Activated T-helper 17 cell treated with anti-CD3 and anti-CD28 coated beads, Interleukin-2, amount 50 U/mL, for 72 hours (primary cell): Measurements from ENCODE around the gene UBE2K. TPM values are rescaled to one million over a fixed set of nuclear protein-coding genes. Genes with fewer than 3 reads are reported as not detected.
"Not testable (repeated sequence)": the region's sequence is repeated elsewhere in the genome, so short reads cannot be mapped to it uniquely, and the experiment has no call there.

Source experiments
- ATAC-seq: fragments of 150-1000 bp; cut with Tn5 transposase; replicated peaks from 2 replicates; pipeline ENCODE4 v1.10.0; 2021; ENCODE audit warnings: mild to moderate bottlenecking, moderate library complexity
- H3K27ac Mint-ChIP-seq: one replicate; pipeline ENCODE4 v1.8.0; 2022; ENCODE audit warnings: mixed read lengths
- H3K27me3 Mint-ChIP-seq: one replicate; pipeline ENCODE4 v1.8.0; 2022; ENCODE audit warnings: mixed read lengths
- H3K36me3 Mint-ChIP-seq: one replicate; pipeline ENCODE4 v1.8.0; 2022; ENCODE audit warnings: low read depth, mild to moderate bottlenecking, mixed read lengths
- H3K4me1 Mint-ChIP-seq: one replicate; pipeline ENCODE4 v1.8.0; 2022; ENCODE audit warnings: mixed read lengths
- H3K4me3 Mint-ChIP-seq: one replicate; pipeline ENCODE4 v1.8.0; 2022; ENCODE audit warnings: mild to moderate bottlenecking, mixed read lengths
- H3K9me3 Mint-ChIP-seq: one replicate; pipeline ENCODE4 v1.8.0; 2022; ENCODE audit warnings: mixed read lengths
- total RNA-seq, 2 donors: library from RNA; stranded (reverse); gene quantifications; one replicate each; pipeline ENCODE4 v1.2.3, GENCODE V29; 2022

The UBE2K gene
- total RNA-seq, 2 donors from 2014 or later = 52.5 to 90.0 TPM

GRCh38 chr4:39667706-39668105 lies 30.2 kb upstream of the UBE2K start:
- Mint-ChIP-seq H3K27me3 (no peaks in the 10 kb centered on the region), H3K4me1 (no peaks in the 10 kb centered on the region), H3K27ac (no peak overlapping the region), H3K4me3 (no peak overlapping the region), H3K36me3 (no peaks in the 10 kb centered on the region), H3K9me3 (no peaks in the 10 kb centered on the region)
- ATAC-seq = no peak

GRCh38 chr4:39668887-39669286 lies 29.0 kb upstream of the UBE2K start:
- Mint-ChIP-seq H3K4me3 (no peak overlapping the region), H3K27me3 (no peaks in the 10 kb centered on the region), H3K27ac (no peak overlapping the region), H3K4me1 (no peaks in the 10 kb centered on the region), H3K36me3 (no peaks in the 10 kb centered on the region), H3K9me3 (no peaks in the 10 kb centered on the region)
- no peak for ATAC-seq

DNA sequence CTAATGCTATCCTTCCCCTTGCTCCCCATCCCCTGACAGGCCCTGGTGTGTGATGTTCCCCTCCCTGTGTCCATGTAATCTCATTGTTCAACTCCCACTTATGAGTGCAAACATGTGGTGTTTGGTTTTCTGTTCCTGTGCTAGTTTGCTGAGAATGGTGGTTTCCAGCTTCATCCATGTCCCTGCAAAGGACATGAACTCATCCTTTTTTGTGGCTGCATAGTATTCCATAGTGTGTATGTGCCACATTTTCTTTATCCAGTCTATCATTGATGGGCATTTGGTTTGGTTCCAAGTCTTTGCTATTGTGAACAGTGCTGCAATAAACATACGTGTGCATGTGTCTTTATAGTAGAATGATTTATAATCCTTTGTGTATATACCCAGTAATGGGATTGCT lies 27.6 kb upstream of the UBE2K start:
- not testable (repeated sequence) for H3K9me3 Mint-ChIP-seq, ATAC-seq, H3K36me3 Mint-ChIP-seq, H3K4me1 Mint-ChIP-seq, H3K27ac Mint-ChIP-seq, H3K4me3 Mint-ChIP-seq, H3K27me3 Mint-ChIP-seq

DNA sequence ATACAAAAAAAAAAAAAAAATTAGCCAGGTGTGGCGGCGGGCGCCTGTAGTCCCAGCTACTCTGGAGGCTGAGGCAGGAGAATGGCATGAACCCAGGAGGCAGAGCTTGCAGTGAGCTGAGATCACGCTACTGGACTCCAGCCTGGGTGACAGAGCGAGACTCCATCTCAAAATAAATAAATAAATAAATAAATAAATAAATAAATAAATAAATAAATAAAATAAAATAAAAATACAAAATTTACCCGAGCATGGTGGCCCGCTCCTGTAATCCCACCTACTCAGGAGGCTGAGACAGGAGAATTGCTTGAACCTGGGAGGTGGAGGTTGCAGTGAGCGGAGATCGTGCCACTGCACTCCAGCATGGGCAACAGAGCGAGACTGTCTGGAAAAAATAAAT lies 22.3 kb upstream of the UBE2K start:
- not testable (repeated sequence) for H3K27ac Mint-ChIP-seq, H3K27me3 Mint-ChIP-seq, H3K4me3 Mint-ChIP-seq, ATAC-seq, H3K4me1 Mint-ChIP-seq, H3K9me3 Mint-ChIP-seq, H3K36me3 Mint-ChIP-seq

- H3K4me1 Mint-ChIP-seq, H3K27me3 Mint-ChIP-seq, H3K36me3 Mint-ChIP-seq, H3K9me3 Mint-ChIP-seq, H3K4me3 Mint-ChIP-seq, H3K27ac Mint-ChIP-seq, ATAC-seq: not testable (repeated sequence)
Observed at GRCh38 chr4:39681003-39681402, 16.9 kb upstream of the UBE2K start.

- no peaks in the 10 kb centered on the region for H3K27me3 Mint-ChIP-seq
- no peak for ATAC-seq
- no peaks in the 10 kb centered on the region for H3K36me3 Mint-ChIP-seq
- H3K27ac Mint-ChIP-seq = no peak overlapping the region
- H3K9me3 Mint-ChIP-seq = no peaks in the 10 kb centered on the region
- H3K4me1 Mint-ChIP-seq = no peaks in the 10 kb centered on the region
- H3K4me3 Mint-ChIP-seq = no peak overlapping the region
Observed at GRCh38 chr4:39682138-39682537, 15.8 kb upstream of the UBE2K start.

GRCh38 chr4:39685990-39686389 lies 11.9 kb upstream of the UBE2K start:
- no peaks in the 10 kb centered on the region for H3K9me3 Mint-ChIP-seq
- H3K27me3 Mint-ChIP-seq = no peaks in the 10 kb centered on the region
- no peaks in the 10 kb centered on the region for H3K4me1 Mint-ChIP-seq
- H3K27ac Mint-ChIP-seq = no peak overlapping the region
- ATAC-seq = no peak
- H3K4me3 Mint-ChIP-seq = no peak overlapping the region
- no peaks in the 10 kb centered on the region for H3K36me3 Mint-ChIP-seq

DNA sequence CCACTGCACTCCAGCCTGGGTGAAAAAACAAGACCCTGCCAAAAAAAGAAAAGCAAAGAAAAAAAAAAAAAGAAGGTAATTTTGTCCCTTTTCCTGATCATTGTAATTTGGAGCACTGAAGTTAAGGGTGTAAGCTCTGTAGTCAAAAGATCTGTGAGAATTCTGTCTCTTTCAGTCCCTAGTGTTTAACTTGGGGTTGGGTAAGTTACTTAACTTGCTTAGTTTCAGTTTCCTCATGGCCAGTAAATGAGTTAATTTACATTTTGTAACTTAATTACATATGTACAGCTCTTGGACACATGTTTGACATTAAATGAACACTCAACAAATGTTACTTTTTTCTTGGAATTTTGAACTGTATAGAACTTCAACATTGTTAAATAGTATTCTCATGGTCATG lies 10.9 kb upstream of the UBE2K start:
- no peak overlapping the region for H3K4me3 Mint-ChIP-seq
- no peaks in the 10 kb centered on the region for H3K9me3 Mint-ChIP-seq
- no peaks in the 10 kb centered on the region for H3K4me1 Mint-ChIP-seq
- no peaks in the 10 kb centered on the region for H3K36me3 Mint-ChIP-seq
- H3K27ac Mint-ChIP-seq = no peak overlapping the region
- no peaks in the 10 kb centered on the region for H3K27me3 Mint-ChIP-seq
- ATAC-seq = no peak

GRCh38 chr4:39689970-39690369 lies 8.0 kb upstream of the UBE2K start:
- no peaks in the 10 kb centered on the region for H3K9me3 Mint-ChIP-seq
- no peaks in the 10 kb centered on the region for H3K27me3 Mint-ChIP-seq
- no peak for ATAC-seq
- H3K27ac Mint-ChIP-seq = no peak overlapping the region
- no peaks in the 10 kb centered on the region for H3K36me3 Mint-ChIP-seq
- no peaks in the 10 kb centered on the region for H3K4me1 Mint-ChIP-seq
- no peak overlapping the region for H3K4me3 Mint-ChIP-seq

DNA sequence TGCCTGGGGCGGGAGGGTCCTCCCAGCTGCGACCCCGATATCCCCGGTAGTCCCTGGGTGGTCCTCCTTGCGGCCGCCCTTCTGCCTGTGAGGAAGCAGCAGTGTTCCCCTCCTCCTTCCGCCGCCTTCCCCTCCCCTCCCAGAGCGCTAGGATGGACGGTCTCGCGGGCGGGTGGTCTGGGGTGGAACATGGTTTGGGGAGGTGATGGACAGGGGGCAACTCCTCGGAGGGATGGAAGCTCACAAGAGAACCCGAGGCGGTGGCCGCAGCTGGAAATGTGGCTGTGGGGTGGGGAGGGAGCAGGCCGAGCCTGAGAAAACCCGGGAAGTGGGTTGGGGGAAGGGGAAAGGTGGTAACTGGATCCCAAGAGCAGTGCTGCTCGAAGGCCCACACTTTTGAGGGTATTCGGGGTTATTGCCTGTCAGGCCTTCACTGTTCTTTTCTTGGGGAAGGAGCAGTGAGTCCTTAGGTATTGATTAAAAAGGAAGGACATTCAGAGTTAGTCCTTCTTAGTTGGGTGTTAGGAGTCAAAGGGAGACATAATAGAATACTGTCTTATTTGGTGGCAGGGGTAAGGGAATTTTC lies 581 bp downstream of the UBE2K start:
- H3K4me1 Mint-ChIP-seq = peaks cover 16% of the 10 kb centered on the region
- peaks cover 56% of the 10 kb centered on the region for H3K36me3 Mint-ChIP-seq
- H3K27ac Mint-ChIP-seq = peak overlapping the region; percentile 96
- H3K9me3 Mint-ChIP-seq = no peaks in the 10 kb centered on the region
- no peaks in the 10 kb centered on the region for H3K27me3 Mint-ChIP-seq
- ATAC-seq = peak; percentile 38
- peak overlapping the region; percentile 97 for H3K4me3 Mint-ChIP-seq

- peak; percentile 41 for ATAC-seq
- Mint-ChIP-seq H3K9me3 (no peaks in the 10 kb centered on the region), H3K36me3 (peaks cover 56% of the 10 kb centered on the region), H3K27me3 (no peaks in the 10 kb centered on the region), H3K4me1 (peaks cover 16% of the 10 kb centered on the region), H3K27ac (peak overlapping the region; percentile 96), H3K4me3 (peak overlapping the region; percentile 97)
Observed at GRCh38 chr4:39699687-39700409, 1.9 kb downstream of the UBE2K start.

- Mint-ChIP-seq H3K27me3 (no peaks in the 10 kb centered on the region), H3K9me3 (no peaks in the 10 kb centered on the region), H3K36me3 (peaks cover 61% of the 10 kb centered on the region), H3K4me1 (peaks cover 16% of the 10 kb centered on the region), H3K4me3 (peak overlapping the region; percentile 97), H3K27ac (peak overlapping the region; percentile 96)
- ATAC-seq = no peak
Observed at GRCh38 chr4:39700554-39700953, 2.6 kb downstream of the UBE2K start.

- H3K9me3 Mint-ChIP-seq = no peaks in the 10 kb centered on the region
- peaks cover 17% of the 10 kb centered on the region for H3K4me1 Mint-ChIP-seq
- H3K27me3 Mint-ChIP-seq = no peaks in the 10 kb centered on the region
- H3K27ac Mint-ChIP-seq = no peak overlapping the region
- H3K4me3 Mint-ChIP-seq = no peak overlapping the region
- ATAC-seq = no peak
- H3K36me3 Mint-ChIP-seq = peaks cover 67% of the 10 kb centered on the region
Observed at GRCh38 chr4:39702716-39703115, 4.8 kb downstream of the UBE2K start.

DNA sequence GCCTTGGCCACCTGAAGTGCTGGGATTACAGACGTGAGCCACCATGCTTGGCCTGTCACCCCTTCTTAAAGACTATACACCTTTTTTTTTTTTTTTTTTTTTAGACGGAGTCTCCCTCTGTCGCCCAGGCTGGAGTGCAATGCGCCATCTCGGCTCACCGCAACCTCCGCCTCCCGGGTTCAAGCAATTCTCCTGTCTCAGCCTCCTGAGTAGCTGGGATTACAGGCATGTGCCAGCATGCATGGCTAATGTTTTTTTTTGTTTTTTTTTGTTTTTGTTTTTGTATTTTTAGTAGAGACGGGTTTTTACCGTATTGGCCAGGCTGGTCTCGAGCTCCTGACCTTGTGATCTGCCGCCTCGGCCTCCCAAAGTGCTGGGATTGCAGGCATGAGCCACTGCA lies 6.9 kb downstream of the UBE2K start:
- peaks cover 15% of the 10 kb centered on the region for H3K4me1 Mint-ChIP-seq
- peaks cover 48% of the 10 kb centered on the region for H3K36me3 Mint-ChIP-seq
- not testable (repeated sequence) for ATAC-seq, H3K27ac Mint-ChIP-seq, H3K9me3 Mint-ChIP-seq, H3K27me3 Mint-ChIP-seq, H3K4me3 Mint-ChIP-seq

DNA sequence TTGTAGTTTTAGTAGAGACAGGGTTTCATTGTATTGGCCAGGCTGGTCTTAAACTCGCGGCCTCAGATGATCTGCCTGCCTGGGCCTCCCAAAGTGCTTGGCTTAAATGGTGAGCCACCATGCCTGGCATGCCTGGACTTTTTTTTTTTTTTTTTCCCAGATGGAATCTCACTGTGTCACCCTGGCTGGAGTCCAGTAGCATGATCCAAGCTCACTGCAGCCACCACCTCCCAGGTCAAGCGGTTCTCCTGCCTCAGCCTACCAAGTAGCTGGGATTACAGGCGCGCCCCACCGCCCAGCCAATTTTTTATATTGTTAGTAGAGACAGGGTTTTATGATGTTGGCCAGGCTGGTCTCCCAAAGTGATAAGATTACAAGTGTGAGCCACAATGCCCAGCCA lies 8.4 kb downstream of the UBE2K start:
- no peaks in the 10 kb centered on the region for H3K27me3 Mint-ChIP-seq
- H3K27ac Mint-ChIP-seq = peak overlapping the region; percentile 20
- peaks cover 40% of the 10 kb centered on the region for H3K36me3 Mint-ChIP-seq
- H3K4me1 Mint-ChIP-seq = peaks cover 9% of the 10 kb centered on the region
- no peaks in the 10 kb centered on the region for H3K9me3 Mint-ChIP-seq
- peak overlapping the region; percentile 0 for H3K4me3 Mint-ChIP-seq
- peak; percentile 35 for ATAC-seq
